ENCODE results near the gene CEMIP.

- no peak for TF ChIP-seq CTCF (conservative IDR thresholded peaks at IDR 0.05)
- no peak for TF ChIP-seq EZH2 (IDR thresholded peaks at IDR 0.05; ENCODE audit: low read depth)
Measured at GRCh38 chr15:80760960-80761359, 18.2 kb upstream of the CEMIP start.
